HG03378 (cell line): ENCODE results near the gene ADCK1.
A peak's percentile ranks its signal among the peaks of the same experiment; 100 is the strongest.
"Not testable (repeated sequence)": the region's sequence is repeated elsewhere in the genome, so short reads cannot be mapped to it uniquely, and the experiment has no call there.

Experiments used
- ATAC-seq: cut with Tn5 transposase; IDR thresholded peaks from one replicate; pipeline ENCODE4 v1.9.1; 2021; ENCODE audit warnings: mild to moderate bottlenecking, moderate library complexity; ENCODE audit not compliant: unreplicated experiment

Gene ADCK1

GRCh38 chr14:77926942-77927341 is 127.0 kb downstream of the ADCK1 start:
- no peak for ATAC-seq

- ATAC-seq, result no peak
Observed at GRCh38 chr14:77931441-77931840, 131.5 kb downstream of the ADCK1 start.

GRCh38 chr14:77936138-77936639 is 136.3 kb downstream of the ADCK1 start:
- no peak for ATAC-seq

- ATAC-seq, result no peak
Observed at GRCh38 chr14:77947372-77947771, 147.5 kb downstream of the ADCK1 start.

- no peak for ATAC-seq
Observed at GRCh38 chr14:77950371-77951063, 150.6 kb downstream of the ADCK1 start.

- no peak for ATAC-seq
Observed at GRCh38 chr14:77955816-77956484, 156.0 kb downstream of the ADCK1 start.

GRCh38 chr14:77959686-77960085 is 159.8 kb downstream of the ADCK1 start:
- ATAC-seq, result not testable (repeated sequence)

GRCh38 chr14:77961847-77962580 is 162.1 kb downstream of the ADCK1 start:
- ATAC-seq, result no peak

GRCh38 chr14:77962731-77963520 is 163.0 kb downstream of the ADCK1 start:
- ATAC-seq, result no peak

GRCh38 chr14:77964586-77964985 is 164.7 kb downstream of the ADCK1 start:
- no peak for ATAC-seq

GRCh38 chr14:77965050-77965449 is 165.1 kb downstream of the ADCK1 start:
- ATAC-seq, result no peak

GRCh38 chr14:77965919-77966435 is 166.1 kb downstream of the ADCK1 start:
- ATAC-seq, result peak; percentile 70

- no peak for ATAC-seq
Observed at GRCh38 chr14:77967110-77967509, 167.2 kb downstream of the ADCK1 start.

GRCh38 chr14:77970646-77971045 is 170.7 kb downstream of the ADCK1 start:
- no peak for ATAC-seq

- ATAC-seq, result no peak
Observed at GRCh38 chr14:77973246-77973645, 173.3 kb downstream of the ADCK1 start.

GRCh38 chr14:77976591-77976990 is 176.7 kb downstream of the ADCK1 start:
- no peak for ATAC-seq

GRCh38 chr14:77979171-77979570 is 179.3 kb downstream of the ADCK1 start:
- ATAC-seq, result no peak

GRCh38 chr14:77979666-77980351 is 179.9 kb downstream of the ADCK1 start:
- no peak for ATAC-seq

GRCh38 chr14:77980475-77981321 is 180.8 kb downstream of the ADCK1 start:
- no peak for ATAC-seq
